ENCODE measurements around the gene TMED5.

TMED5 gene

GRCh38 chr1:93205892-93206566 lies 25.8 kb upstream of the TMED5 start:
- H2AFZ ChIP-seq (ENCODE audit: low read depth) = no peak overlapping the region
- H3K27me3 ChIP-seq (ENCODE audit: insufficient read depth, low read depth) = no peaks in the 10 kb centered on the region
- H3K79me2 ChIP-seq (ENCODE audit: insufficient read depth, low read depth) = no peaks in the 10 kb centered on the region
- no peak overlapping the region for H3K4me3 ChIP-seq (IDR thresholded peaks at IDR 0.05; ENCODE audit: insufficient read depth, low read depth, low read length)
- H3K4me1 ChIP-seq (ENCODE audit: low read depth, poor library complexity, severe bottlenecking) = peaks cover 28% of the 10 kb centered on the region
- H3K9ac ChIP-seq = no peak overlapping the region
- no peak overlapping the region for H3K27ac ChIP-seq
- H3K4me2 ChIP-seq = peak overlapping the region; percentile 31; the same call in 1 of the 2 replicates
- H4K20me1 ChIP-seq (ENCODE audit: insufficient read depth) = no peaks in the 10 kb centered on the region
- no peaks in the 10 kb centered on the region for H3K36me3 ChIP-seq (ENCODE audit: insufficient read depth)
- TF ChIP-seq, protein P1, sequence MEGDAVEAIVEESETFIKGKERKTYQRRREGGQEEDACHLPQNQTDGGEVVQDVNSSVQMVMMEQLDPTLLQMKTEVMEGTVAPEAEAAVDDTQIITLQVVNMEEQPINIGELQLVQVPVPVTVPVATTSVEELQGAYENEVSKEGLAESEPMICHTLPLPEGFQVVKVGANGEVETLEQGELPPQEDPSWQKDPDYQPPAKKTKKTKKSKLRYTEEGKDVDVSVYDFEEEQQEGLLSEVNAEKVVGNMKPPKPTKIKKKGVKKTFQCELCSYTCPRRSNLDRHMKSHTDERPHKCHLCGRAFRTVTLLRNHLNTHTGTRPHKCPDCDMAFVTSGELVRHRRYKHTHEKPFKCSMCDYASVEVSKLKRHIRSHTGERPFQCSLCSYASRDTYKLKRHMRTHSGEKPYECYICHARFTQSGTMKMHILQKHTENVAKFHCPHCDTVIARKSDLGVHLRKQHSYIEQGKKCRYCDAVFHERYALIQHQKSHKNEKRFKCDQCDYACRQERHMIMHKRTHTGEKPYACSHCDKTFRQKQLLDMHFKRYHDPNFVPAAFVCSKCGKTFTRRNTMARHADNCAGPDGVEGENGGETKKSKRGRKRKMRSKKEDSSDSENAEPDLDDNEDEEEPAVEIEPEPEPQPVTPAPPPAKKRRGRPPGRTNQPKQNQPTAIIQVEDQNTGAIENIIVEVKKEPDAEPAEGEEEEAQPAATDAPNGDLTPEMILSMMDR (conservative IDR thresholded peaks at IDR 0.05; ENCODE audit: low read depth, low read length) = no peak

DNA sequence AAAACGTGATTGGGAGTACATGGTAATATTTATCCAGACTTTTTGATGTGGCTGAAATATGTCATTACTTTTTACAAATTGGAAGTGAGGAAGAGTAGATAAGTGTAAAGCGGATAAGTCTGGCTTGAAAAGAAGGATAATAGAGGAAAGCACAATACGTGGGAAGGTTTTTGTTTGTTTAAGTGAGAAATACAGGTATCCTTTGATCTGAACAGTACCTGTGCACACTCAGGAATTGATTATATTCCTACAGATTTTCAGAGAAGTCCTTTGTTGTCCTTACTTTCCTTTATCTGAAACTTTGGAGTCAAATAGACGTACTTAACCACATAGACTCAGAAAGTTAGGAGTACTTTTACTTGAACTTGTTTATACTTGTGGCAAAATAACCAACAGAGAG lies 20.5 kb upstream of the TMED5 start:
- Histone ChIP-seq H3K36me3 (ENCODE audit: insufficient read depth) (no peaks in the 10 kb centered on the region), H2AFZ (ENCODE audit: low read depth) (no peak overlapping the region), H3K27ac (no peak overlapping the region), H3K79me2 (ENCODE audit: insufficient read depth, low read depth) (no peaks in the 10 kb centered on the region), H4K20me1 (ENCODE audit: insufficient read depth) (no peaks in the 10 kb centered on the region), H3K4me1 (ENCODE audit: low read depth, poor library complexity, severe bottlenecking) (peaks cover 19% of the 10 kb centered on the region), H3K27me3 (ENCODE audit: insufficient read depth, low read depth) (no peaks in the 10 kb centered on the region), H3K4me3 (IDR thresholded peaks at IDR 0.05; ENCODE audit: insufficient read depth, low read depth, low read length) (no peak overlapping the region), H3K9ac (no peak overlapping the region), H3K4me2 (no peak overlapping the region)
- TF ChIP-seq, protein P1 (conservative IDR thresholded peaks at IDR 0.05; ENCODE audit: low read depth, low read length) = no peak

DNA sequence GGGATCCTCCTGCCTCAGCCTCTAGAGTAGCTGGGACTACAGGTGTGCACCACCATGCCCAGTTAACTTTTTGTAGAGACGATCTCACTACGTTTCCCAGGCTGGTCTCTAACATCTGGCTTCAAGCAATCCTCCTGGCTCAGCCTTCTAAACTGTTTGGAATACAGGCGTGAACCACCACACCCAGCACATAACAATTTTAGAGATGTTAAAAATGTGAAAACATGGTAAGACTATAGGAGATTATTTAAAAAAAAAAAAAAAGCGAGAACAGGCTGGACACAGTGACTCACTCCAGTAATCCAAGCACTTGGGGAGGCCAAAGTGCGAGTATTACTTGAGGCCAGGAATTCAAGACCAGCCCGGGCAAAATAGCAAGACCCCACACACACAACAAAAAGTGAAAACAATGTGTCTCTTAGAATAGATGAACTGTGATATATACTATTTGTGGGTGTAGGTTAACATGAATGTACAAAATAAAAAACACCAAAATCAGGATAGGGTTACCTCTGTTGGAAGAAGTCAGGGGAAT lies 19.9 kb upstream of the TMED5 start:
- TF ChIP-seq, protein P1 (conservative IDR thresholded peaks at IDR 0.05; ENCODE audit: low read depth, low read length) = no peak
- Histone ChIP-seq H4K20me1 (ENCODE audit: insufficient read depth) (no peaks in the 10 kb centered on the region), H3K4me3 (IDR thresholded peaks at IDR 0.05; ENCODE audit: insufficient read depth, low read depth, low read length) (no peak overlapping the region), H2AFZ (ENCODE audit: low read depth) (no peak overlapping the region), H3K9ac (no peak overlapping the region), H3K36me3 (ENCODE audit: insufficient read depth) (no peaks in the 10 kb centered on the region), H3K4me1 (ENCODE audit: low read depth, poor library complexity, severe bottlenecking) (peaks cover 13% of the 10 kb centered on the region), H3K79me2 (ENCODE audit: insufficient read depth, low read depth) (no peaks in the 10 kb centered on the region), H3K4me2 (no peak overlapping the region), H3K27ac (no peak overlapping the region), H3K27me3 (ENCODE audit: insufficient read depth, low read depth) (no peaks in the 10 kb centered on the region)

DNA sequence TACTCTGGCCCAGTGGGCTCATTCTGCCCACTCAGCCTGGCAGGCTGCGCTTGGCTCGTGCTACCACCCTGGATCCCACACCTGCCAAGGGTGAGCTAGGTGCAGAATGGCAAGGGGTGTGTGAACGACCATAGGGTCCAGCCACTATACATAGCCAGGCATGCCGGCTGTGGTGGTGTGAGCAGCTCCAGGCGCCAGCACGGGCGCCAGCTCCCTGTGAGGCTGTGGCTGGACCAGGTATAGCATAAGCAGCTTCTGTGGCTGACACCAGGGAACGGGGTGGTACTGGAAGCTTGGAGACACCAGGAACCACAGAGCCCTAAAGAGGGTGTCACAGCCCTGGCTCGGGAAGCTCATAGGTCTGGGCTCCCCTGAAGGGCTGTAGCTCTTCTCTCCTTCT lies 18.9 kb upstream of the TMED5 start:
- no peak overlapping the region for H2AFZ ChIP-seq (ENCODE audit: low read depth)
- H3K4me3 ChIP-seq (IDR thresholded peaks at IDR 0.05; ENCODE audit: insufficient read depth, low read depth, low read length) = no peak overlapping the region
- TF ChIP-seq, protein P1 (conservative IDR thresholded peaks at IDR 0.05; ENCODE audit: low read depth, low read length) = no peak
- no peak overlapping the region for H3K9ac ChIP-seq
- no peak overlapping the region for H3K4me2 ChIP-seq
- H3K36me3 ChIP-seq (ENCODE audit: insufficient read depth) = no peaks in the 10 kb centered on the region
- H3K27me3 ChIP-seq (ENCODE audit: insufficient read depth, low read depth) = no peaks in the 10 kb centered on the region
- peaks cover 3% of the 10 kb centered on the region for H3K4me1 ChIP-seq (ENCODE audit: low read depth, poor library complexity, severe bottlenecking)
- no peaks in the 10 kb centered on the region for H3K79me2 ChIP-seq (ENCODE audit: insufficient read depth, low read depth)
- no peaks in the 10 kb centered on the region for H4K20me1 ChIP-seq (ENCODE audit: insufficient read depth)
- H3K27ac ChIP-seq = no peak overlapping the region

Data from KMS-11 (cell line).